CD4-positive, alpha-beta T cell treated with Interleukin-6 for 4 hours (primary cell): ENCODE data around the gene CANX.
"Not testable (repeated sequence)": the region's sequence is repeated elsewhere in the genome, so short reads cannot be mapped to it uniquely, and the experiment has no call there.

ENCODE experiments used
- DNase-seq: peaks from one replicate; pipeline ENCODE4 v3.0.0-alpha.2; 2020; ENCODE audit warnings: mixed read lengths

CANX gene

GRCh38 chr5:179699616-179700237 lies 960 bp downstream of the CANX start:
- DNase-seq, result no peak

GRCh38 chr5:179700401-179700918 lies 1.7 kb downstream of the CANX start:
- no peak for DNase-seq

- no peak for DNase-seq
These were observed 17.5 kb downstream of the CANX start for GRCh38 chr5:179716286-179716685.

GRCh38 chr5:179720222-179720621 lies 21.5 kb downstream of the CANX start:
- DNase-seq, result no peak

- no peak for DNase-seq
These were observed 25.4 kb downstream of the CANX start for GRCh38 chr5:179724163-179724562.

- no peak for DNase-seq
These were observed 28.3 kb downstream of the CANX start for GRCh38 chr5:179727106-179727505.

GRCh38 chr5:179729303-179729702 lies 30.5 kb downstream of the CANX start:
- DNase-seq, result no peak

- DNase-seq, result no peak
These were observed 31.0 kb downstream of the CANX start for GRCh38 chr5:179729727-179730126.

GRCh38 chr5:179730356-179730755 lies 31.6 kb downstream of the CANX start:
- DNase-seq, result no peak

- no peak for DNase-seq
These were observed 32.1 kb downstream of the CANX start for GRCh38 chr5:179730852-179731251.

GRCh38 chr5:179731791-179732411 lies 33.1 kb downstream of the CANX start:
- no peak for DNase-seq

- DNase-seq, result peak; percentile 100
These were observed 33.7 kb downstream of the CANX start, which contains the start of gene MAML1 for GRCh38 chr5:179732412-179732917. MAML1 (plus strand) TSS chr5:179732822; CDS start chr5:179733113, 291 bp downstream.

GRCh38 chr5:179732918-179733771 lies 34.4 kb downstream of the CANX start:
- DNase-seq, result peak; percentile 51

- no peak for DNase-seq
These were observed 35.0 kb downstream of the CANX start for GRCh38 chr5:179733772-179734126.

GRCh38 chr5:179734536-179735164 lies 35.9 kb downstream of the CANX start:
- no peak for DNase-seq

- DNase-seq, result no peak
These were observed 40.0 kb downstream of the CANX start for GRCh38 chr5:179738742-179739141.

- not testable (repeated sequence) for DNase-seq
These were observed 45.3 kb downstream of the CANX start for GRCh38 chr5:179744106-179744505.

GRCh38 chr5:179746872-179747271 lies 48.1 kb downstream of the CANX start:
- DNase-seq, result no peak

GRCh38 chr5:179747811-179748210 lies 49.0 kb downstream of the CANX start:
- DNase-seq, result no peak

GRCh38 chr5:179749857-179750508 lies 51.2 kb downstream of the CANX start:
- no peak for DNase-seq

- DNase-seq, result no peak
These were observed 55.2 kb downstream of the CANX start for GRCh38 chr5:179753971-179754370.

GRCh38 chr5:179755022-179755421 lies 56.3 kb downstream of the CANX start:
- DNase-seq, result no peak
